PC-9 (cell line): ENCODE data around the gene ARPP21.

ENCODE experiments used
- EZH2 ChIP-seq: fragments of 200-600 bp; sonication (generic); IDR thresholded peaks from 2 replicates; pipeline ENCODE4 v1.8.0; 2017; ENCODE audit warnings: antibody characterized with exemption, low read depth
- TF ChIP-seq, protein P1 (sequence below): fragments of 200-600 bp; sonication (generic); conservative IDR thresholded peaks from 2 replicates; pipeline ENCODE4 v1.6.1; 2017; ENCODE audit warnings: mixed run types, antibody characterized with exemption, mild to moderate bottlenecking, moderate library complexity

GRCh38 chr3:35739181-35739809, 100.0 kb downstream of the ARPP21 start:
- TF ChIP-seq, protein P1, sequence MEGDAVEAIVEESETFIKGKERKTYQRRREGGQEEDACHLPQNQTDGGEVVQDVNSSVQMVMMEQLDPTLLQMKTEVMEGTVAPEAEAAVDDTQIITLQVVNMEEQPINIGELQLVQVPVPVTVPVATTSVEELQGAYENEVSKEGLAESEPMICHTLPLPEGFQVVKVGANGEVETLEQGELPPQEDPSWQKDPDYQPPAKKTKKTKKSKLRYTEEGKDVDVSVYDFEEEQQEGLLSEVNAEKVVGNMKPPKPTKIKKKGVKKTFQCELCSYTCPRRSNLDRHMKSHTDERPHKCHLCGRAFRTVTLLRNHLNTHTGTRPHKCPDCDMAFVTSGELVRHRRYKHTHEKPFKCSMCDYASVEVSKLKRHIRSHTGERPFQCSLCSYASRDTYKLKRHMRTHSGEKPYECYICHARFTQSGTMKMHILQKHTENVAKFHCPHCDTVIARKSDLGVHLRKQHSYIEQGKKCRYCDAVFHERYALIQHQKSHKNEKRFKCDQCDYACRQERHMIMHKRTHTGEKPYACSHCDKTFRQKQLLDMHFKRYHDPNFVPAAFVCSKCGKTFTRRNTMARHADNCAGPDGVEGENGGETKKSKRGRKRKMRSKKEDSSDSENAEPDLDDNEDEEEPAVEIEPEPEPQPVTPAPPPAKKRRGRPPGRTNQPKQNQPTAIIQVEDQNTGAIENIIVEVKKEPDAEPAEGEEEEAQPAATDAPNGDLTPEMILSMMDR = no peak
- no peak for TF ChIP-seq EZH2
